Progenitor cell of endocrine pancreas (in vitro differentiated cells): ENCODE data around the gene CENPP. TPM values are rescaled to one million over a fixed set of nuclear protein-coding genes. Genes with fewer than 3 reads are reported as not detected.

Source experiments
- DNase-seq: peaks from one replicate; pipeline ENCODE4 v3.0.0; 2021; ENCODE audit warnings: low spot score; ENCODE audit not compliant: unreplicated experiment
- H3K27ac Mint-ChIP-seq: 2 replicates; pipeline ENCODE4 v1.8.0; 2021; ENCODE audit warnings: mild to moderate bottlenecking, moderate library complexity, mixed read lengths
- H3K27me3 Mint-ChIP-seq: 2 replicates; pipeline ENCODE4 v1.8.0; 2021; ENCODE audit warnings: mixed read lengths
- H3K36me3 Mint-ChIP-seq: 2 replicates; pipeline ENCODE4 v1.8.0; 2022; ENCODE audit warnings: mixed read lengths; ENCODE audit not compliant: insufficient read depth
- H3K4me1 Mint-ChIP-seq: 2 replicates; pipeline ENCODE4 v1.8.0; 2021; ENCODE audit warnings: low read depth, mixed read lengths
- H3K4me3 Mint-ChIP-seq: 2 replicates; pipeline ENCODE4 v1.8.0; 2021; ENCODE audit warnings: low read depth, mild to moderate bottlenecking, moderate library complexity, mixed read lengths
- H3K9me3 Mint-ChIP-seq: 2 replicates; pipeline ENCODE4 v1.8.0; 2021; ENCODE audit warnings: low read depth, mixed read lengths
- CTCF ChIP-seq: fragments of 200-600 bp; sonication (generic); IDR thresholded peaks from one replicate; pipeline ENCODE4 v1.5.0; 2021; ENCODE audit warnings: antibody characterized with exemption, mild to moderate bottlenecking; ENCODE audit not compliant: unreplicated experiment
- total RNA-seq: library from RNA; stranded (reverse); gene quantifications from 2 replicates; pipeline ENCODE4 v1.2.1, GENCODE V29; 2021

The CENPP gene
- total RNA-seq, 1 donor from 2014 or later = 5.0 TPM

- no peak for DNase-seq
- no peak for TF ChIP-seq CTCF
- H3K27ac Mint-ChIP-seq = no peak overlapping the region
- H3K36me3 Mint-ChIP-seq = no peaks in the 10 kb centered on the region
- no peaks in the 10 kb centered on the region for H3K27me3 Mint-ChIP-seq
- H3K4me1 Mint-ChIP-seq = no peaks in the 10 kb centered on the region
- peaks cover 4% of the 10 kb centered on the region for H3K9me3 Mint-ChIP-seq
- no peak overlapping the region for H3K4me3 Mint-ChIP-seq
Measured at GRCh38 chr9:92543972-92544371, 218.2 kb downstream of the CENPP start.

GRCh38 chr9:92545002-92545510 lies 219.3 kb downstream of the CENPP start:
- no peaks in the 10 kb centered on the region for H3K27me3 Mint-ChIP-seq

GRCh38 chr9:92547356-92547755 lies 221.6 kb downstream of the CENPP start:
- H3K36me3 Mint-ChIP-seq = no peaks in the 10 kb centered on the region
- TF ChIP-seq CTCF = no peak
- H3K27ac Mint-ChIP-seq = no peak overlapping the region
- H3K4me3 Mint-ChIP-seq = no peak overlapping the region
- peaks cover 1% of the 10 kb centered on the region for H3K4me1 Mint-ChIP-seq
- H3K9me3 Mint-ChIP-seq = peaks cover 4% of the 10 kb centered on the region
- no peak for DNase-seq
- H3K27me3 Mint-ChIP-seq = no peaks in the 10 kb centered on the region

More at GRCh38 chr9:92545002-92545510, 219.3 kb downstream of the CENPP start:
- DNase-seq = no peak
- Mint-ChIP-seq H3K4me3 (no peak overlapping the region), H3K36me3 (no peaks in the 10 kb centered on the region), H3K4me1 (no peaks in the 10 kb centered on the region), H3K9me3 (peaks cover 4% of the 10 kb centered on the region), H3K27ac (no peak overlapping the region)
- no peak for TF ChIP-seq CTCF

- H3K4me1 Mint-ChIP-seq = peaks cover 7% of the 10 kb centered on the region
Measured at GRCh38 chr9:92550765-92551164, 225.0 kb downstream of the CENPP start.

GRCh38 chr9:92558612-92559374 lies 233.0 kb downstream of the CENPP start:
- Mint-ChIP-seq H3K4me3 (no peak overlapping the region), H3K4me1 (peaks cover 5% of the 10 kb centered on the region), H3K27ac (no peak overlapping the region), H3K9me3 (peaks cover 5% of the 10 kb centered on the region), H3K27me3 (no peaks in the 10 kb centered on the region), H3K36me3 (no peaks in the 10 kb centered on the region)
- DNase-seq = no peak
- TF ChIP-seq CTCF = no peak

More at GRCh38 chr9:92550765-92551164, 225.0 kb downstream of the CENPP start:
- Mint-ChIP-seq H3K36me3 (no peaks in the 10 kb centered on the region), H3K27ac (no peak overlapping the region), H3K4me3 (no peak overlapping the region), H3K9me3 (peaks cover 4% of the 10 kb centered on the region), H3K27me3 (no peaks in the 10 kb centered on the region)
- TF ChIP-seq CTCF = no peak
- no peak for DNase-seq
